Left ventricle myocardium inferior (tissue), 1 donor: ENCODE data around the gene ADAD2. TPM values are rescaled to one million over a fixed set of nuclear protein-coding genes. Genes with fewer than 3 reads are reported as not detected.

Experiments
- DNase-seq: peaks from one replicate; pipeline ENCODE4 v3.0.0-alpha.2; 2020
- H3K27ac ChIP-seq: fragments of 200-600 bp; replicated peaks from 2 replicates; pipeline ENCODE4 v1.8.0; 2021
- H3K27me3 ChIP-seq: fragments of 200-600 bp; 2 replicates; pipeline ENCODE4 v1.8.0; 2021; ENCODE audit warnings: low read depth
- H3K36me3 ChIP-seq: fragments of 200-600 bp; 2 replicates; pipeline ENCODE4 v1.8.0; 2021
- H3K4me1 ChIP-seq: fragments of 200-600 bp; 2 replicates; pipeline ENCODE4 v1.8.0; 2021
- H3K4me3 ChIP-seq: fragments of 200-600 bp; 2 replicates; pipeline ENCODE4 v1.8.0; 2021; ENCODE audit warnings: mild to moderate bottlenecking, moderate library complexity
- H3K9me3 ChIP-seq: fragments of 200-600 bp; replicated peaks from 2 replicates; pipeline ENCODE4 v1.8.0; 2021
- CTCF ChIP-seq: fragments of 200-600 bp; IDR thresholded peaks from 2 replicates; pipeline ENCODE4 v1.8.0; 2021; ENCODE audit warnings: antibody characterized with exemption, mild to moderate bottlenecking, borderline replicate concordance
- intact Hi-C: fragments of 100-400 bp; cut with micrococcal nuclease; formaldehyde crosslinking; loops from one replicate; pipeline ENCODE4 v1.11.0; 2022
- total RNA-seq: library from RNA; stranded (reverse); fragmentation: NEBNext Ultra II Directional; extraction: Animal tissue kit (Norgen Biotek cat#: 25700); gene quantifications from one replicate; pipeline ENCODE4 v1.2.1, GENCODE V29; 2021
- donor health status: DM: no; HTN: yes; CAD: no; lungs with severe emphysema.

ADAD2 gene
- total RNA-seq, 1 donor from 2014 or later: 0.52 TPM

DNA sequence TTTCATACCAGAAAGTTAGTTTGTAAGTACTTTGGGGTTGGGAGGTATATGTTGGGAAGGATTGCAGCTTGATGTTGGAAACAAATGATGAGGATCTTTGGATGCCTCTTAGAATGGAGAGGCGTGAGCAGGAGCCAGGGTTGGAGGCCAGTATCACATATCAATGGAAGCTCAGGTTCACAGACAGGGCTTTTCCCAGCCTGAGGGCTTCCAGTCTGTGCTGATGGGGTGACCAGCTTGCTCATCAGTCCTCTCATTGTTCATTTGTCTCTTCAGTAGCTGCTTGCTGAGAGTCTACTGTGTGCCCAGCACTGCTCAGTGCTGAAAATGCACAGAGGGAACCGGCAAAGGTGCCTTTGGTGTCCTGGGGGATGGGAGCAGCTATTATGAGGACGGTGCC, 40.0 kb upstream of the ADAD2 start:
- Histone ChIP-seq H3K9me3 (no peaks in the 10 kb centered on the region), H3K27me3 (peaks cover 9% of the 10 kb centered on the region), H3K27ac (no peak overlapping the region), H3K4me1 (no peaks in the 10 kb centered on the region), H3K4me3 (no peak overlapping the region), H3K36me3 (no peaks in the 10 kb centered on the region)
- DNase-seq: no peak
- intact Hi-C loops: no loop called here
- TF ChIP-seq CTCF: no peak

GRCh38 chr16:84153660-84154214, 37.2 kb upstream of the ADAD2 start:
- no peak overlapping the region for H3K27ac ChIP-seq
- H3K4me3 ChIP-seq: no peak overlapping the region
- peaks cover 18% of the 10 kb centered on the region for H3K27me3 ChIP-seq
- H3K36me3 ChIP-seq: no peaks in the 10 kb centered on the region
- no peaks in the 10 kb centered on the region for H3K9me3 ChIP-seq
- TF ChIP-seq CTCF: no peak
- no peak for DNase-seq
- H3K4me1 ChIP-seq: no peaks in the 10 kb centered on the region
- intact Hi-C loops: no loop called here

- H3K9me3 ChIP-seq: no peaks in the 10 kb centered on the region
- no peak for DNase-seq
- no peaks in the 10 kb centered on the region for H3K4me1 ChIP-seq
- TF ChIP-seq CTCF: no peak
- H3K27ac ChIP-seq: no peak overlapping the region
- H3K27me3 ChIP-seq: peaks cover 25% of the 10 kb centered on the region
- intact Hi-C loops: no loop called here
- H3K4me3 ChIP-seq: no peak overlapping the region
- no peaks in the 10 kb centered on the region for H3K36me3 ChIP-seq
Observed at GRCh38 chr16:84155226-84155625, 35.7 kb upstream of the ADAD2 start.

DNA sequence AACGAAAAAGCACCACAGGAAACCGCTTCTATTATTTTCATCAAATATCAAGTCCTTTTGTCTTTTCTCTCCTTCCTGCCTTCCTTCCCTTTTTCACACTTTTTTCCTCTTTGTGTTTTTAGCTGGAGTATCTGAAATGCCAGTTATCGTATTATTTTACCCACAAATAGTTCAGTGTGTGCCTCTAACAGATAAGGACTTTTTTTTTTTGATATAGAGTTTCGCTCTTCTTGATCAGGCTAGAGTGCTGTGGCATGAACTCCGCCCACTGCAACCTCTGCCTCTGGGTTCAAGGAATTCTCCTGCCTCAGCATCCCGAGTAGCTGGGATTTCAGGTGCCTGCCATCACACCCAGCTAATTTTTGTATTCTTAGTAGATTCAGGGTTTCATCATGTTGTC, 35.2 kb upstream of the ADAD2 start:
- Histone ChIP-seq H3K4me3 (no peak overlapping the region), H3K27me3 (peaks cover 25% of the 10 kb centered on the region), H3K4me1 (no peaks in the 10 kb centered on the region), H3K36me3 (no peaks in the 10 kb centered on the region), H3K9me3 (no peaks in the 10 kb centered on the region), H3K27ac (no peak overlapping the region)
- intact Hi-C loops: no loop called here
- DNase-seq: no peak
- no peak for TF ChIP-seq CTCF

- TF ChIP-seq CTCF: no peak
- intact Hi-C loops: no loop called here
- no peak overlapping the region for H3K27ac ChIP-seq
- DNase-seq: no peak
- no peaks in the 10 kb centered on the region for H3K9me3 ChIP-seq
- H3K4me1 ChIP-seq: no peaks in the 10 kb centered on the region
- H3K4me3 ChIP-seq: no peak overlapping the region
- H3K27me3 ChIP-seq: peaks cover 25% of the 10 kb centered on the region
- H3K36me3 ChIP-seq: no peaks in the 10 kb centered on the region
Observed at GRCh38 chr16:84156342-84156784, 34.6 kb upstream of the ADAD2 start.
